GM19351 (cell line): ENCODE results near the gene CENPT.
A peak's percentile ranks its signal among the peaks of the same experiment; 100 is the strongest.

Experiments
- ATAC-seq: cut with Tn5 transposase; IDR thresholded peaks from one replicate; pipeline ENCODE4 v1.9.1; 2021; ENCODE audit warnings: mild to moderate bottlenecking, moderate library complexity; ENCODE audit not compliant: unreplicated experiment

CENPT gene

DNA sequence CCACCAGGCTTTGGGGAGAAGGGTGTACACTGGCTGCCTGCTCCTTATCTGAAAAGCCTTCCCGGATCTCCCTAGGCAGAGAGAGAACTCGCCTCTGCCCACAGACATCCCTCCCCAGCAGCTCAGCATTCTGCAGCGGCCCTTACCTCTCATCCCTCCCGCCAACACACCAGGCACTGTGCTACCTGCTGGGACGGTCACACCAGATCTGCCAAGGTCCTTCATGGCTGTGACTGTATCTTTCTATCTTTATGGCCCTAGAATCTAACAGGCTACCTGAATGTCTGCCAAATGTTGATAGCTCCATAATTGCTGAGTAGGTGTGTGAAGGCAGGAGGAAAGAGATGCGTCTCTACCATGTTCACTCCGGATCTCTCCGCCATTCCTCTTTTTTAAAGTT, 32.9 kb downstream of the CENPT start:
- no peak for ATAC-seq

DNA sequence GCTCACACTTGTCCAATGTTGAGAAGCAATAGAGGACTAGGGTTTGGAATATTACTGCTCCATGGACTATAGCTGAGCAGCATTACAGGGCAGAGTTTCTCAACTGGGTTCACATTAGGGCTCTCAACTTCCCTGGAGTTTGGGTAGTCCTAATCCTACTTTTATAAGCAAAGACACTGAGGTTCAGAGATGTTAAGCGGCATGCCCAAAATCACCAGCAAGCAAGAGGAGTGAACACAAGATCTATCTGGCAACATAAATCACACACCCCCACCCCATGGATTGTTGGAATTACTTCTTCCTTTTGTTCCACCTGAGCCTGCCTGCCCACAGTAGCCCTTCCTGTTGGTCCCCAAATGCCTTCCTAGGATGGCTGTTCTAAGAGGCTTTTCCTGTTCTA, 35.6 kb downstream of the CENPT start:
- ATAC-seq, result no peak

DNA sequence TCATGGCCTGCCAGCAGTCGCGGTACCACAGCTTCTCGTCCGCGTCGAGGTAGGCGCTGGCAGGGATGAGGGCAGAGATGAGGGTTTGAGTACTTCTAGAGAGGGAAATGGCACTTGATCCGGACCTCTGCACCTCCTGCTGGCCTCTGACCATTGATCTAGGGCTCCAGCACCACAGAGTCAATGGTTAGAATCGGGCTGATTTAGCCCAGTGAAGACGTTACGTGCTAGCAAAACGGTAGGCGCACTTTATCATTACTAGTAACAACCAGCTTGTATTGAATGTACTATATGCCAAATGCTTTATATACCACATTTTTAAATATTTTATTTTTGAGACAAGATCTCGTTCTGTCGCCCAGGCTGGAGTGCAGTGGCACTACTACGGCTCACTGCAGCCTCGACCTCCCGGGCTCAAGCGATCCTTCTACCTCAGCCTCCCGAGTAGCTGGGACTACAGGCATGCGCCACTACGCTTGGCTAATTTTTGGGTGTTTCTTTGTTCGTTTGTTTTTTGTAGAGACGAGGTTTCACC, 40.3 kb downstream of the CENPT start:
- peak; percentile 4 for ATAC-seq

- peak; percentile 89 for ATAC-seq
Observed at GRCh38 chr16:67806428-67807147, 40.9 kb downstream of the CENPT start, which contains the start of the genes RANBP10 and TSNAXIP1. RANBP10 (minus strand) TSS chr16:67806560; CDS start chr16:67806536, 24 bp downstream. TSNAXIP1 (plus strand) TSS chr16:67806889; CDS start chr16:67807150, 261 bp downstream.

DNA sequence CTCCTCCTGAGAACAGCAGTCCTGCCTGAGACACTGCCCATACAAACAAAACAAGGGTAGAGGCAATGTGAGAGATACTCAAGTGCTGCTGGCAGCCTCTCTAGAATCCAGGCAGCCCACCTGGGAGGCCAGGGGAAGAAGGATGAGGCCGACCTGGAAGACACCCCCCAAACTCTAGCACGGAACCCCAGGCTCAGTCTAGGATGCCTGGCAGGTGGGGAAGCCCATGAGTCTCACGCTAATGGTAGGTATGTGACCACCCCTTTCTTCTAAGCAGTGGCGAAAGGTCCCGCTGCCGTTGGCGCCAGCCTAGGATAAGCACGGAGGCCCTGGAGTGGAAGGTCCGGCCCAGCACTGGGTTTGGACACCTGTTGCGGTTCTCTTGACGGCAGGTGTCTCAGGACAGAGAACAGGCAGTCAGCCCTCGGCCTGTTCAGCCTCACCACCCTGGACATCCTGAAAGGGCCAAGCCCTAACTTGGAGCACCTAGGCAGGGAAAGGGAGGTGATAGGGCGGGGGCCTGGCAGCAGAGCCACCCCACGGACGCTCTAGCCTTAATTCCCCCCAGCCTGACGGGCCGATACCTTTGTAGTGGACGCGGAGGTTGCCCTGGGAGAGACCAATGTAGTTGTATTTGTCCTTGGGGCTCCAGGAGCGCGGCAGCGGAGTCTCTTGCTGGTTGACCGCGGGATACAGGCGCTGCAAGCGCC, 41.6 kb downstream of the CENPT start:
- no peak for ATAC-seq

GRCh38 chr16:67804853-67805542, 42.5 kb downstream of the CENPT start:
- ATAC-seq, result no peak

DNA sequence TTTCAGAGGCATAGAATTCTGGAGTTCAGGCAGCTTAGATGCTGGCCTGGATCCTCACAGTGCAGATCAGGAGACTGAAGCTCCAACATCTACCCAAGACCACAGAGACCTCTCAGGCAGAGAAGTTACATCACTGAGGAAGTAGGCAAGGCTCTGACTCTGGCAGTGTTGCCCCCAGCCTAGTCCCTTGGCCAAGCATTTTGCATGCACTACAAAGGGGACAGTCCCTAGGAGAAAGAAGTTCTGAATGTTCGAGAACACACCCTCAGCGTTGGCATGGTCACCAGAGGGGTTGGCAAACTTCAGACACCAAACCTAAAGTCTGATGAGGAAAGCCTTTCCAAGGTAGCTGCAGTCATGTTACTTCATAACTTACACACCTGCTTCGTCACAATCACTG, 43.6 kb downstream of the CENPT start:
- ATAC-seq, result no peak

GRCh38 chr16:67801883-67802282, 45.6 kb downstream of the CENPT start:
- ATAC-seq, result no peak

DNA sequence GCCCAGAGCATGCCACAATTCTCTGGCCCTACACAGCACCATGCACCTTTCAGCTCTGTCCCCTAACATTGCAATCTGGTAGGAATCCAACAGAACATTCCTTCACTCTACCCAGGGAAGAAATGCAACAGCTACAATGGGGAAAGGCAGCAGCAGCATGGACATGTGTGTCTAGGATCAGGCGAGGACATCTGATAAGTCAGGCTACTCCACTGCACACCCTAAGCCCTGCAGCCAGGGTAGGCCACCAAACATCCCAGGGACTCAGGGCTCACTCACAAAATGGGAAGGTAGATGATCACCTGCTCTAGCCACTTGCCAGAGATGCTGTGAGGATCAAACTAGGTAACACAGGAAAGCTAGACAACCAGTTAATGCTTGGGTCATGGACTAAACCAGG, 46.3 kb downstream of the CENPT start:
- no peak for ATAC-seq

GRCh38 chr16:67800338-67800926, 47.1 kb downstream of the CENPT start:
- no peak for ATAC-seq

GRCh38 chr16:67796099-67796718, 51.3 kb downstream of the CENPT start:
- ATAC-seq, result no peak

- ATAC-seq, result no peak
Observed at GRCh38 chr16:67790071-67790470, 57.4 kb downstream of the CENPT start.

- ATAC-seq, result no peak
Observed at GRCh38 chr16:67786491-67786890, 61.0 kb downstream of the CENPT start.

- ATAC-seq, result no peak
Observed at GRCh38 chr16:67783353-67783725, 64.2 kb downstream of the CENPT start.

- ATAC-seq, result no peak
Observed at GRCh38 chr16:67782567-67783352, 64.7 kb downstream of the CENPT start.

GRCh38 chr16:67781565-67781921, 66.0 kb downstream of the CENPT start:
- ATAC-seq, result no peak

DNA sequence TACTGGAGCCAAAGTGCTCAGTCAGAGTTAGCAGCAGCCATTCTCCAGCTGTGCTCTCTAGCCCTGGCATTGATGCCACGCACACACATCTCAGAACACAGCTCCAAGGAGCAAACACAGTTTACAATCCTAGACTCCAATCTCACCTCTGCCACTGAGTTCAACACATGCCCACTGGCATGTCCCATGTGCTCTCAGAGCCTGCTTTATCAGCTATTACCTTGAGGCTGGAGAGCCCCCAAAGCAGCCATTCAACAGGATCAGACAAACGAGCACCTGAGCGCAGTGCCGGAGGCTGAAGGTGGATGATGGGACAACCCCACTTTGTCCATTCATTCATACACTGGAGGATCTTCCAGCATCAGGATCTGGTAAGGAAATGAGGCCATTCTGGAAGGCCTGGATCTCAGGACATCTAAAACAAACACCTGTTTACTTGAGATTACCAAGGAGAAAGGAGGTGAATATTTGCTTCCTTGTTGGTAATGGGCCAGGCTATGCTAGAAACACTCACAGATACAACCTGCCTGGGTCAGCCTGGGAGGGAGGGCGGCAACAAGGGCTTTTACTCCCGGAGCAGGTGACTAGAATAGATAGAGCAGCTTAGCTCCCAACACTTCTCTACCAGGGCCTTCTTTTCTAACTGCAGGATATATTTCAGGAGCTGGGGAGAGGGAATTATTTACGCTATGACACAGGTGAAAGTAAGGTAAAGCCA, 66.5 kb downstream of the CENPT start:
- no peak for ATAC-seq

GRCh38 chr16:67779256-67780014, 68.1 kb downstream of the CENPT start:
- ATAC-seq, result no peak
